HL-60 (cell line): ENCODE results near the gene SLITRK1.

Experiments used
- CTCF ChIP-seq: IDR thresholded peaks from one replicate; pipeline ENCODE4 v1.5.1; 2011; ENCODE audit warnings: low read length, control low read depth, inconsistent platforms; ENCODE audit not compliant: insufficient read depth
- GABPA ChIP-seq: IDR thresholded peaks from 2 replicates; pipeline ENCODE4 v1.6.1; 2012; ENCODE audit warnings: low read depth
- POLR2AphosphoS5 ChIP-seq: IDR thresholded peaks from 2 replicates; pipeline ENCODE4 v1.6.1; 2012; ENCODE audit warnings: low read depth
- REST ChIP-seq: IDR thresholded peaks from 2 replicates; pipeline ENCODE4 v1.6.1; 2012; ENCODE audit warnings: low read depth; ENCODE audit not compliant: insufficient replicate concordance
- SPI1 ChIP-seq: IDR thresholded peaks from 2 replicates; pipeline ENCODE4 v1.6.1; 2012; ENCODE audit warnings: low read depth, mild to moderate bottlenecking, borderline replicate concordance

- no peak for TF ChIP-seq CTCF
- no peak for TF ChIP-seq POLR2AphosphoS5
- no peak for TF ChIP-seq GABPA
- no peak for TF ChIP-seq REST
- TF ChIP-seq SPI1: no peak
Measured at GRCh38 chr13:83831796-83832195, 50.5 kb downstream of the SLITRK1 start.
